GM21529 (cell line): ENCODE results near the gene AMER1.

ENCODE experiments used
- ATAC-seq: cut with Tn5 transposase; IDR thresholded peaks from one replicate; pipeline ENCODE4 v1.9.1; 2021; ENCODE audit not compliant: unreplicated experiment

Gene AMER1

GRCh38 chrX:64186974-64187761 is 18.3 kb downstream of the AMER1 start:
- ATAC-seq, result no peak

- no peak for ATAC-seq
Observed at GRCh38 chrX:64184396-64184795, 21.1 kb downstream of the AMER1 start.

- ATAC-seq, result no peak
Observed at GRCh38 chrX:64182208-64182607, 23.3 kb downstream of the AMER1 start.

- no peak for ATAC-seq
Observed at GRCh38 chrX:64176876-64177275, 28.6 kb downstream of the AMER1 start.

- ATAC-seq, result no peak
Observed at GRCh38 chrX:64169988-64170387, 35.5 kb downstream of the AMER1 start.

GRCh38 chrX:64152857-64153256 is 52.7 kb downstream of the AMER1 start:
- ATAC-seq, result no peak

- no peak for ATAC-seq
Observed at GRCh38 chrX:64151911-64152310, 53.6 kb downstream of the AMER1 start.

GRCh38 chrX:64150775-64151174 is 54.7 kb downstream of the AMER1 start:
- ATAC-seq, result no peak
